DLD1 (cell line): ENCODE data around the gene MYO18B.

Experiments used
- in situ Hi-C: cut with HindIII; loops from 2 replicates; pipeline ENCODE4 v1.10.0; 2017; ENCODE audit warnings: low sequenced_read_pairs

MYO18B gene

GRCh38 chr22:25816522-25817059 lies 74.6 kb downstream of the MYO18B start:
- in situ Hi-C loops: no loop called here

GRCh38 chr22:25817092-25817943 lies 75.3 kb downstream of the MYO18B start:
- in situ Hi-C loops: no loop called here

- in situ Hi-C loops: no loop called here
Observed at GRCh38 chr22:25818541-25818940, 76.6 kb downstream of the MYO18B start.

- in situ Hi-C loops: no loop called here
Observed at GRCh38 chr22:25822344-25822743, 80.4 kb downstream of the MYO18B start.

- in situ Hi-C loops: no loop called here
Observed at GRCh38 chr22:25823276-25823675, 81.3 kb downstream of the MYO18B start.

GRCh38 chr22:25824828-25825423 lies 82.9 kb downstream of the MYO18B start:
- in situ Hi-C loops: no loop called here

- in situ Hi-C loops: no loop called here
Observed at GRCh38 chr22:25827415-25827814, 85.4 kb downstream of the MYO18B start.

GRCh38 chr22:25828422-25828821 lies 86.4 kb downstream of the MYO18B start:
- in situ Hi-C loops: no loop called here

GRCh38 chr22:25829237-25829636 lies 87.2 kb downstream of the MYO18B start:
- in situ Hi-C loops: no loop called here

- in situ Hi-C loops: no loop called here
Observed at GRCh38 chr22:25829808-25830777, 88.1 kb downstream of the MYO18B start.

- in situ Hi-C loops: no loop called here
Observed at GRCh38 chr22:25833091-25833490, 91.1 kb downstream of the MYO18B start.

- in situ Hi-C loops: no loop called here
Observed at GRCh38 chr22:25833676-25834075, 91.7 kb downstream of the MYO18B start.

- in situ Hi-C loops: no loop called here
Observed at GRCh38 chr22:25834490-25834889, 92.5 kb downstream of the MYO18B start.

GRCh38 chr22:25835348-25835747 lies 93.4 kb downstream of the MYO18B start:
- in situ Hi-C loops: no loop called here

- in situ Hi-C loops: no loop called here
Observed at GRCh38 chr22:25837288-25837900, 95.4 kb downstream of the MYO18B start.

- in situ Hi-C loops: no loop called here
Observed at GRCh38 chr22:25838960-25839741, 97.2 kb downstream of the MYO18B start.

- in situ Hi-C loops: no loop called here
Observed at GRCh38 chr22:25839755-25840154, 97.8 kb downstream of the MYO18B start.

GRCh38 chr22:25840167-25840566 lies 98.2 kb downstream of the MYO18B start:
- in situ Hi-C loops: no loop called here

- in situ Hi-C loops: no loop called here
Observed at GRCh38 chr22:25840891-25841290, 98.9 kb downstream of the MYO18B start.

GRCh38 chr22:25841775-25842174 lies 99.8 kb downstream of the MYO18B start:
- in situ Hi-C loops: no loop called here
